Body of pancreas (tissue), 4 donors: ENCODE results near the gene FAM186B.

ENCODE experiments used
- CTCF ChIP-seq, 7 experiments: fragments of 450-650 bp in 4 of 7; fragments of 200-600 bp in 3 of 7; sonication (generic) in 3 of 7; IDR thresholded peaks; one replicate each; pipeline ENCODE4 v1.5.1; 2016 to 2019; ENCODE audit warnings: antibody characterized with exemption in 7 of 7
- POLR2A ChIP-seq, 3 donors: fragments of 450-650 bp; IDR thresholded peaks; one replicate each; pipeline ENCODE4 v1.6.1; 2016; ENCODE audit warnings: antibody characterized with exemption in 3 of 3, mild to moderate bottlenecking in 2 of 3

- TF ChIP-seq CTCF (IDR thresholded peaks at IDR 0.05) = no peak
- no peak for TF ChIP-seq POLR2A (IDR thresholded peaks at IDR 0.05)
Observed at GRCh38 chr12:49651855-49652254, 46.4 kb upstream of the FAM186B start.
